Lung (tissue), 12 donors: ENCODE measurements around the gene ZNFX1. TPM values are rescaled to one million over a fixed set of nuclear protein-coding genes. Genes with fewer than 3 reads are reported as not detected.
A peak's percentile ranks its signal among the peaks of the same experiment; 100 is the strongest.

ENCODE experiments used
- ATAC-seq: fragments of 200-7000 bp; cut with Tn5 transposase; one replicate; pipeline ENCODE4 v1.9.1; 2020; ENCODE audit warnings: moderate number of reproducible peaks; ENCODE audit not compliant: insufficient read depth, low FRiP score
- DNase-seq, 3 donors: peaks; one replicate each; pipeline ENCODE4 v3.0.0-alpha.2; 2013 to 2017
- H3K27ac ChIP-seq, 2 donors: one replicate each; pipeline ENCODE4 v1.5.1; 2013; ENCODE audit warnings: mild to moderate bottlenecking in 2 of 2, moderate library complexity in 2 of 2, control low read depth in 1 of 2, inconsistent platforms in 1 of 2, low read depth in 1 of 2, low read length in 1 of 2
- H3K27me3 ChIP-seq, 3 donors: one replicate each; pipeline ENCODE4 v1.5.1; 2013; ENCODE audit warnings: low read length in 2 of 3; ENCODE audit not compliant: control insufficient read depth in 3 of 3, insufficient read depth in 3 of 3
- H3K36me3 ChIP-seq, 4 donors: one replicate each; pipeline ENCODE4 v1.5.1; 2013; ENCODE audit warnings: low read length in 4 of 4, mild to moderate bottlenecking in 1 of 4, moderate library complexity in 1 of 4; ENCODE audit not compliant: control insufficient read depth in 4 of 4, insufficient read depth in 4 of 4
- H3K4me1 ChIP-seq, 5 donors: one replicate each; pipeline ENCODE4 v1.5.1; 2013; ENCODE audit warnings: low read length in 5 of 5, mild to moderate bottlenecking in 2 of 5, moderate library complexity in 1 of 5; ENCODE audit not compliant: control insufficient read depth in 5 of 5, insufficient read depth in 5 of 5
- H3K4me3 ChIP-seq: one replicate; pipeline ENCODE4 v1.5.1; 2013; ENCODE audit warnings: mild to moderate bottlenecking, control low read depth, moderate library complexity
- H3K9ac ChIP-seq, 2 donors: one replicate each; pipeline ENCODE4 v1.5.1; 2013; ENCODE audit warnings: low read length in 2 of 2, control low read depth in 1 of 2; ENCODE audit not compliant: insufficient read depth in 1 of 2
- H3K9me3 ChIP-seq, 4 donors: one replicate each; pipeline ENCODE4 v1.5.1; 2013; ENCODE audit warnings: low read length in 3 of 4, mild to moderate bottlenecking in 1 of 4, moderate library complexity in 1 of 4; ENCODE audit not compliant: control insufficient read depth in 4 of 4, insufficient read depth in 3 of 4
- CTCF ChIP-seq: IDR thresholded peaks from 2 replicates; pipeline ENCODE4 v1.5.1; 2012; ENCODE audit warnings: mild to moderate bottlenecking; ENCODE audit errors: control extremely low read depth, extremely low read depth
- WGBS, 2 donors: extraction: QIAGEN DNeasy Blood & Tissue Kit; methylation state at CpG; one replicate each; pipeline ENCODE4 v1.1.7; 2013; 5-methylcytosine and 5-hydroxymethylcytosine counted together
- polyA plus RNA-seq, 2 donors: library from polyadenylated mRNA; stranded (reverse); fragments of 200-250 nt; gene quantifications; one replicate each; pipeline ENCODE4 v1.2.1, GENCODE V29; 2013
- total RNA-seq, 2 donors: library from RNA; depleted of rRNA in 1 of 2; stranded (reverse); fragments of >200 nt in 1 of 2; gene quantifications; one replicate each; pipeline ENCODE4 v1.2.1, GENCODE V29; 2014 to 2021
- donor health status: control.
- donor health status: control.
- donor health status: Bipolar disorder and iron deficiency.
- donor health status: healthy.
- donor health status: DM: yes; HTN: yes; CAD: no.

The ZNFX1 gene
- total and polyA plus RNA-seq, 4 donors = 9.5 to 33.9 (median 24.1) TPM

- Histone ChIP-seq H3K27me3 (peaks cover 0 to 72% (median 48%) of the 10 kb centered on the region in 3 donors), H3K9me3 (peaks cover 0 to 3% (median 0%) of the 10 kb centered on the region in 4 donors), H3K9ac (no peak overlapping the region), H3K4me3 (no peak overlapping the region), H3K4me1 (peaks cover 0 to 10% (median 0%) of the 10 kb centered on the region in 5 donors), H3K36me3 (no peaks in the 10 kb centered on the region), H3K27ac (no peak overlapping the region)
- 1 to 2% methylated on average over 69 to 70 of the region's 70 CpGs for WGBS, 2 donors
- DNase-seq = peak in 2 of 3 donors; percentile 12 to 20
- TF ChIP-seq CTCF = no peak
- no peak for ATAC-seq
Measured at GRCh38 chr20:49318430-49319207, 40.8 kb upstream of the ZNFX1 start.

GRCh38 chr20:49318091-49318429 lies 40.2 kb upstream of the ZNFX1 start:
- TF ChIP-seq CTCF = no peak
- DNase-seq (no peak), ATAC-seq (no peak)
- H3K9ac ChIP-seq = no peak overlapping the region
- H3K9me3 ChIP-seq = peaks cover 0 to 3% (median 0%) of the 10 kb centered on the region in 4 donors
- H3K27me3 ChIP-seq = peaks cover 0 to 72% (median 48%) of the 10 kb centered on the region in 3 donors
- WGBS, 2 donors = 8% methylated on average over 19 to 23 of the region's 23 CpGs
- H3K4me1 ChIP-seq = peaks cover 0 to 10% (median 0%) of the 10 kb centered on the region in 5 donors
- no peaks in the 10 kb centered on the region for H3K36me3 ChIP-seq
- no peak overlapping the region for H3K4me3 ChIP-seq
- no peak overlapping the region for H3K27ac ChIP-seq

DNA sequence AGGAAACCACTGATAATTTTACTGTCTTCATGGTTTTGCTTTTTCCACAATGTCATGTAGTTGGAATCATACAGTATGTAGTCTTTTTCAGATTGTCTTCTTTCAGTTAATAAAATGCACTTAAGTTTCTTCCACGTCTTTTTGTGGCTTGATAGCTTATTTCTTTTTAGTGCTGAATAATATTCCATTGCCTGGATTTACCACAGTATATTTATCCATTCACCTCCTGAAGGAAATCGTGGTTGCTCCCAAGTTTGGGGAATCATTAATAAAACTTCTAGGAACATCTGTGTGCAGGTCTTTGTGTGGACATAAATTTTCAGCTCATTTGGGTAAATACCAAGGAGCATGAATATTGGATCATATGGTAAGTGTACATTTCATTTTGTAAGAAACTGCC lies 38.8 kb upstream of the ZNFX1 start:
- H3K27me3 ChIP-seq = peaks cover 0 to 68% (median 48%) of the 10 kb centered on the region in 3 donors
- DNase-seq (no peak), ATAC-seq (no peak)

More for the DNA sequence above, 38.8 kb upstream of the ZNFX1 start:
- 63 to 78% methylated on average over 2 of the region's 2 CpGs for WGBS, 2 donors
- no peaks in the 10 kb centered on the region for H3K36me3 ChIP-seq
- H3K9me3 ChIP-seq = peaks cover 0 to 3% (median 0%) of the 10 kb centered on the region in 4 donors
- no peak overlapping the region for H3K9ac ChIP-seq
- TF ChIP-seq CTCF = no peak
- H3K4me1 ChIP-seq = peaks cover 0 to 10% (median 0%) of the 10 kb centered on the region in 5 donors
- no peak overlapping the region for H3K27ac ChIP-seq
- no peak overlapping the region for H3K4me3 ChIP-seq
